HepG2 (cell line): ENCODE data around the gene MTA3. TPM values are rescaled to one million over a fixed set of nuclear protein-coding genes. Genes with fewer than 3 reads are reported as not detected.

ENCODE experiments used
- BRD4 ChIP-seq: sonication (generic); formaldehyde crosslinking; IDR thresholded peaks from 2 replicates; pipeline ENCODE4 v1.4.0; 2020; ENCODE audit warnings: missing genetic modification reagents
- HHEX ChIP-seq: IDR thresholded peaks from 2 replicates; pipeline ENCODE4 v1.6.1; 2016; ENCODE audit warnings: control low read depth
- MAF1 ChIP-seq: sonication (generic); formaldehyde crosslinking; IDR thresholded peaks from 2 replicates; pipeline ENCODE4 v1.5.0; 2020; ENCODE audit warnings: missing genetic modification reagents, borderline replicate concordance
- NAIF1 ChIP-seq: sonication (generic); formaldehyde crosslinking; IDR thresholded peaks from 2 replicates; pipeline ENCODE4 v1.5.0; 2020; ENCODE audit warnings: mild to moderate bottlenecking, missing genetic modification reagents, borderline replicate concordance
- NR2F6 ChIP-seq, 2 experiments: IDR thresholded peaks; 2 replicates each; pipeline ENCODE4 v1.6.1; 2016; ENCODE audit warnings: antibody characterized with exemption in 1 of 2, mild to moderate bottlenecking in 1 of 2
- RFX5 ChIP-seq: IDR thresholded peaks from 2 replicates; pipeline ENCODE4 v1.6.1; 2011; ENCODE audit warnings: low read depth, low read length, improper control_type of control experiment
- SMAD3 ChIP-seq: sonication (generic); formaldehyde crosslinking; IDR thresholded peaks from 2 replicates; pipeline ENCODE4 v1.4.0; 2020; ENCODE audit warnings: missing genetic modification reagents
- SNAPC4 ChIP-seq: sonication (generic); formaldehyde crosslinking; IDR thresholded peaks from 2 replicates; pipeline ENCODE4 v1.4.0; 2020; ENCODE audit warnings: mild to moderate bottlenecking, missing genetic modification reagents
- SOX13 ChIP-seq, 3 experiments: fragments of 450-650 bp in 1 of 3; sonication (generic) in 1 of 3; formaldehyde crosslinking in 1 of 3; IDR thresholded peaks in 2 of 3; conservative IDR thresholded peaks in 1 of 3; 2 replicates each; pipeline versions ENCODE4 v1.5.0 to v1.6.1; 2016 to 2020; ENCODE audit warnings: antibody characterized with exemption in 1 of 3, mild to moderate bottlenecking in 1 of 3, missing compliant biosample characterization in 1 of 3, missing genetic modification reagents in 1 of 3, moderate library complexity in 1 of 3
- TAF1 ChIP-seq: sonication (generic); formaldehyde crosslinking; IDR thresholded peaks from 2 replicates; pipeline ENCODE4 v1.4.0; 2020; ENCODE audit warnings: missing genetic modification reagents
- ZMYM3 ChIP-seq: sonication (generic); formaldehyde crosslinking; IDR thresholded peaks from 2 replicates; pipeline ENCODE4 v1.5.1; 2020; ENCODE audit warnings: mild to moderate bottlenecking, missing genetic modification reagents
- ZNF432 ChIP-seq: sonication (generic); formaldehyde crosslinking; IDR thresholded peaks from 2 replicates; pipeline ENCODE4 v1.5.0; 2020; ENCODE audit warnings: missing genetic modification reagents, mild to moderate bottlenecking, borderline replicate concordance
- ZNF562 ChIP-seq: sonication (generic); formaldehyde crosslinking; IDR thresholded peaks from 2 replicates; pipeline ENCODE4 v1.8.0; 2022; ENCODE audit warnings: missing genetic modification reagents, borderline replicate concordance
- ZNF737 ChIP-seq: sonication (generic); formaldehyde crosslinking; IDR thresholded peaks from 2 replicates; pipeline ENCODE4 v1.5.0; 2020; ENCODE audit warnings: missing genetic modification reagents, mild to moderate bottlenecking, borderline replicate concordance
- ZNF766 ChIP-seq: sonication (generic); formaldehyde crosslinking; IDR thresholded peaks from 2 replicates; pipeline ENCODE4 v1.5.0; 2020; ENCODE audit warnings: missing genetic modification reagents, borderline replicate concordance
- ZNF788 ChIP-seq: sonication (generic); formaldehyde crosslinking; IDR thresholded peaks from 2 replicates; pipeline ENCODE4 v1.5.0; 2020; ENCODE audit warnings: mild to moderate bottlenecking, missing genetic modification reagents, borderline replicate concordance
- polyA plus RNA-seq, 8 experiments: library from polyadenylated mRNA; depleted of rRNA in 3 of 8; stranded (reverse) in 7 of 8; unstranded in 1 of 8; fragments of >200 nt; fragmentation: Illumina TruSeq in 4 of 8; extraction: Trizol in 4 of 8; gene quantifications; 2 replicates each; pipeline versions ENCODE4 v1.2.1 to v1.2.3, GENCODE V29; 2011 to 2016; ENCODE audit warnings: low read depth in 4 of 8, missing spikeins in 1 of 8, mixed read lengths in 1 of 8; ENCODE audit not compliant: insufficient read depth in 1 of 8
- total RNA-seq, 5 experiments: library from RNA; depleted of rRNA; stranded (reverse); fragments of >200 nt; fragmentation: Illumina TruSeq; extraction: Trizol; gene quantifications; 2 replicates each; pipeline ENCODE4 v1.2.3, GENCODE V29; 2016; ENCODE audit warnings: low read depth in 1 of 5
- TF ChIP-seq, protein P1 (sequence below): sonication (generic); IDR thresholded peaks from 2 replicates; pipeline ENCODE4 v1.6.1; 2016; ENCODE audit warnings: low read depth, borderline replicate concordance
- TF ChIP-seq, protein P2 (sequence below): sonication (generic); formaldehyde crosslinking; IDR thresholded peaks from 2 replicates; pipeline ENCODE4 v1.4.0; 2020; ENCODE audit warnings: missing genetic modification reagents, borderline replicate concordance

Gene MTA3
- total and polyA plus RNA-seq, 2 of the 13 experiments (the other 11 are each of a cell fraction or from before 2014, with no cell fraction given) = 48.8 to 77.8 TPM

DNA sequence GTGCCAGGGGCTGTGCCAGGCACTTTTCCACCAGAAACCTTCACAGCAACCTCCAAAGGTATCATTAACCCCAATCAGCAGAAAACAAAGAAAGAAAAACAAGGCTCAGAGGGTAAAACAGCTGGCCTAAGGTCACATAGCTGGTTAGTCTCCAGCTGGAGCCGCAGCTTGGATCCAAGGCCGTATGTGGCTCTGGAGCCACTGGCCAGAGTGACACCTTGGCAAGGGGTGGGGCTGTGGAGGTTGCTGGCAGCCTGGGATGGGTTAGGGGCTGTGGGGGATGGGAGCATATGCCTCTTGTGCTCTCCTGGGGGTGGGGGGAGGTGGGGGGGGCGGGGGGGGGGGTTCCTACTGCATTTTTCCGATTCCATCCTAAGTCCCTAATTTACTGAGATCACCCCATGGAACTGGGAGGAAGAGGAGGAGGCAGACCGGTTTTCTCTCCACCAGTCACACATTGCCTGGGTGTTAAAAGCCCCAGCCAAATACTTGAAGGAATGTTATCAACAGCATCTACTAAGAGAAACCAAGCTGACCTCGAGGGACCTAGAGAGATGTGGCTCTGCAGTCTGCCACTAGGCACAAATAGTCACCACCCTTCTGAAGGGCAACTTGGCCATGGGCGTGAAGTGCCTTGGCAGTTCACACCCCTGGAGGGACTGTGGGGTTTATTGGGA is 215.9 kb downstream of the MTA3 start (continued):
- TF ChIP-seq NAIF1 (CRISPR knock-in tag) (no peak), ZNF788 (no peak), SOX13 (IDR thresholded peaks at IDR 0.05) (no peak), SOX13 (CRISPR knock-in tag; conservative IDR thresholded peaks at IDR 0.05 in 1 of 2, IDR thresholded peaks at IDR 0.05 in 1 of 2) (peak in 1 of 2 experiments; percentile 19; a peak in 1 of 4 replicates), MAF1 (CRISPR knock-in tag) (no peak), NR2F6 (IDR thresholded peaks at IDR 0.05) (no peak), NR2F6 (CRISPR knock-in tag; IDR thresholded peaks at IDR 0.05) (0 out of 2 replicates have a peak, but pooled peaks have one; percentile 48), TAF1 (no peak), ZNF432 (CRISPR knock-in tag) (no peak), RFX5 (no peak), HHEX (no peak), ZNF562 (CRISPR knock-in tag) (no peak), ZMYM3 (CRISPR knock-in tag) (0 out of 2 replicates have a peak, but pooled peaks have one; percentile 29), ZNF737 (CRISPR knock-in tag) (no peak), SNAPC4 (CRISPR knock-in tag) (no peak), BRD4 (no peak), ZNF766 (CRISPR knock-in tag) (no peak), SMAD3 (CRISPR knock-in tag) (no peak)
- TF ChIP-seq, protein P1, sequence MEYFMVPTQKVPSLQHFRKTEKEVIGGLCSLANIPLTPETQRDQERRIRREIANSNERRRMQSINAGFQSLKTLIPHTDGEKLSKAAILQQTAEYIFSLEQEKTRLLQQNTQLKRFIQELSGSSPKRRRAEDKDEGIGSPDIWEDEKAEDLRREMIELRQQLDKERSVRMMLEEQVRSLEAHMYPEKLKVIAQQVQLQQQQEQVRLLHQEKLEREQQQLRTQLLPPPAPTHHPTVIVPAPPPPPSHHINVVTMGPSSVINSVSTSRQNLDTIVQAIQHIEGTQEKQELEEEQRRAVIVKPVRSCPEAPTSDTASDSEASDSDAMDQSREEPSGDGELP = peak; percentile 83
- TF ChIP-seq, protein P2, sequence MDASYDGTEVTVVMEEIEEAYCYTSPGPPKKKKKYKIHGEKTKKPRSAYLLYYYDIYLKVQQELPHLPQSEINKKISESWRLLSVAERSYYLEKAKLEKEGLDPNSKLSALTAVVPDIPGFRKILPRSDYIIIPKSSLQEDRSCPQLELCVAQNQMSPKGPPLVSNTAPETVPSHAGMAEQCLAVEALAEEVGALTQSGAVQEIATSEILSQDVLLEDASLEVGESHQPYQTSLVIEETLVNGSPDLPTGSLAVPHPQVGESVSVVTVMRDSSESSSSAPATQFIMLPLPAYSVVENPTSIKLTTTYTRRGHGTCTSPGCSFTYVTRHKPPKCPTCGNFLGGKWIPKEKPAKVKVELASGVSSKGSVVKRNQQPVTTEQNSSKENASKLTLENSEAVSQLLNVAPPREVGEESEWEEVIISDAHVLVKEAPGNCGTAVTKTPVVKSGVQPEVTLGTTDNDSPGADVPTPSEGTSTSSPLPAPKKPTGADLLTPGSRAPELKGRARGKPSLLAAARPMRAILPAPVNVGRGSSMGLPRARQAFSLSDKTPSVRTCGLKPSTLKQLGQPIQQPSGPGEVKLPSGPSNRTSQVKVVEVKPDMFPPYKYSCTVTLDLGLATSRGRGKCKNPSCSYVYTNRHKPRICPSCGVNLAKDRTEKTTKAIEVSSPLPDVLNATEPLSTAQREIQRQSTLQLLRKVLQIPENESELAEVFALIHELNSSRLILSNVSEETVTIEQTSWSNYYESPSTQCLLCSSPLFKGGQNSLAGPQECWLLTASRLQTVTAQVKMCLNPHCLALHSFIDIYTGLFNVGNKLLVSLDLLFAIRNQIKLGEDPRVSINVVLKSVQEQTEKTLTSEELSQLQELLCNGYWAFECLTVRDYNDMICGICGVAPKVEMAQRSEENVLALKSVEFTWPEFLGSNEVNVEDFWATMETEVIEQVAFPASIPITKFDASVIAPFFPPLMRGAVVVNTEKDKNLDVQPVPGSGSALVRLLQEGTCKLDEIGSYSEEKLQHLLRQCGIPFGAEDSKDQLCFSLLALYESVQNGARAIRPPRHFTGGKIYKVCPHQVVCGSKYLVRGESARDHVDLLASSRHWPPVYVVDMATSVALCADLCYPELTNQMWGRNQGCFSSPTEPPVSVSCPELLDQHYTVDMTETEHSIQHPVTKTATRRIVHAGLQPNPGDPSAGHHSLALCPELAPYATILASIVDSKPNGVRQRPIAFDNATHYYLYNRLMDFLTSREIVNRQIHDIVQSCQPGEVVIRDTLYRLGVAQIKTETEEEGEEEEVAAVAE (CRISPR knock-in tag) = no peak
